ENCODE data around the gene CHRNA9.

GRCh38 chr4:40306976-40307375, 28.2 kb upstream of the CHRNA9 start:
- TF ChIP-seq POLR2A (IDR thresholded peaks at IDR 0.05) (no peak), CTCF (IDR thresholded peaks at IDR 0.05) (no peak)

Data from heart left ventricle (tissue), 13 donors.